ENCODE results near the gene RASL10A.

RASL10A gene

DNA sequence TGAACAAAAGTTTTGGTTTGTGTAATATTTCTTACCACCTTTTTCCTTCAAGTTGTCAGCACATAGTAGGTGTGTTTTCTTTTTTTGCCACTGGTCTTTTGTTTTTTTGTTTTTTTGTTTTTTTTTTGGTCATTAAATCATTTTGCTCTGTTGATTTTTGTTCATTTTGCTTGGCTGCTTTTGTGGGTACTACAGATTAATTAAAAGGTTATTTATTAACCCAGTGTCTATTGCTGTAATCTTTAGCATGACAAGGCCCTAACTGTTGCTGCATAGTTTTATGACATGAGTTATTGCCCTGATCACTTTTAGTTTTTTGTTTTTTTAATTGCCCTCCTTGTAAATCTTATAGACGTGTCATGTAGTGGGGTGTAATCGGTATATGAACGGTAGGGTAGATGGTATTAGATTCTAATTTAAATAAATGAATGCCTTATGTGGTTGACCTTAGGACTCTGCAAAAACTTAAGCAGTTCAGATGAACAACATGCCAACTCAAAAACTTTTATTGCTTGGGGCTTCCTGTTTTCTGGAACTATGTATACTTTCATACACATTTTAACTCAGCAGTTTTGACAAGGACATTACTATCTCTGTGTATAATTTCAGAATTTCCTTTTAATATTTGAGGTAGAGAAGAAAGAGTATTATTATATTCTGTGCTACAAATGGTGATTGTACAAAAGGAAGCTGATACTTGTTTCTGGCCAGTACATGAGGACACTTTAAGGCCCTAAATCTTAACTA, 39.5 kb downstream of the RASL10A start:
- Histone ChIP-seq H3K4me3 (ENCODE audit: low read depth in 1 of 2, low read length in 1 of 2) (no peak overlapping the region), H3K36me3 (peaks cover 88% of the 10 kb centered on the region), H3K9me3 (peaks cover 3% of the 10 kb centered on the region), H3K27me3 (no peaks in the 10 kb centered on the region), H3K27ac (no peak overlapping the region), H3K4me1 (ENCODE audit: control insufficient read depth in 1 of 2, insufficient read depth in 1 of 2, low read depth in 1 of 2, low read length in 1 of 2) (peaks cover 0 to 5% of the 10 kb centered on the region in 2 experiments)
- TF ChIP-seq, protein P1, sequence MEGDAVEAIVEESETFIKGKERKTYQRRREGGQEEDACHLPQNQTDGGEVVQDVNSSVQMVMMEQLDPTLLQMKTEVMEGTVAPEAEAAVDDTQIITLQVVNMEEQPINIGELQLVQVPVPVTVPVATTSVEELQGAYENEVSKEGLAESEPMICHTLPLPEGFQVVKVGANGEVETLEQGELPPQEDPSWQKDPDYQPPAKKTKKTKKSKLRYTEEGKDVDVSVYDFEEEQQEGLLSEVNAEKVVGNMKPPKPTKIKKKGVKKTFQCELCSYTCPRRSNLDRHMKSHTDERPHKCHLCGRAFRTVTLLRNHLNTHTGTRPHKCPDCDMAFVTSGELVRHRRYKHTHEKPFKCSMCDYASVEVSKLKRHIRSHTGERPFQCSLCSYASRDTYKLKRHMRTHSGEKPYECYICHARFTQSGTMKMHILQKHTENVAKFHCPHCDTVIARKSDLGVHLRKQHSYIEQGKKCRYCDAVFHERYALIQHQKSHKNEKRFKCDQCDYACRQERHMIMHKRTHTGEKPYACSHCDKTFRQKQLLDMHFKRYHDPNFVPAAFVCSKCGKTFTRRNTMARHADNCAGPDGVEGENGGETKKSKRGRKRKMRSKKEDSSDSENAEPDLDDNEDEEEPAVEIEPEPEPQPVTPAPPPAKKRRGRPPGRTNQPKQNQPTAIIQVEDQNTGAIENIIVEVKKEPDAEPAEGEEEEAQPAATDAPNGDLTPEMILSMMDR (IDR thresholded peaks at IDR 0.05) = no peak

DNA sequence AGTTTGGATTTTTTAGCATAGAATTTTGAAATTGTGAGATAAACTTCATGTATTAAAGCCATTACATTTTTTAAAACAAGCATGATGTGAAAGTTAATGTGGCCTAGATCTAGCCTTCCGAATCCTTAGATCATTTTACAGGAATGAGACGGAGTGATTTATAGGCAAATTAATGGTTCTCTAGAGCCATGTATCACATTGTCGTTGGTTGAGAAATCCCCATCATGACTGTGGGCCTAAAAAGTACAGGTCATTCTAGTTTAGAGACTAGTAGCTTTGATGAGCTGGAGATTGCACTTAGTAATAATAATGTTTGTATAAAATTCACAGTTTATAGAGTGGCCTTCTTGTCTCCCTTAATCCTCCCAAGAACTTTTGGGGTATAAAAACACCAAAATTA, 40.3 kb downstream of the RASL10A start:
- H3K27me3 ChIP-seq = no peaks in the 10 kb centered on the region
- H3K9me3 ChIP-seq = peaks cover 3% of the 10 kb centered on the region
- peaks cover 8 to 14% of the 10 kb centered on the region in 2 experiments for H3K4me1 ChIP-seq (ENCODE audit: control insufficient read depth in 1 of 2, insufficient read depth in 1 of 2, low read depth in 1 of 2, low read length in 1 of 2)
- TF ChIP-seq, protein P1 (IDR thresholded peaks at IDR 0.05) = no peak
- H3K4me3 ChIP-seq (ENCODE audit: low read depth in 1 of 2, low read length in 1 of 2) = no peak overlapping the region
- H3K36me3 ChIP-seq = peaks cover 87% of the 10 kb centered on the region
- H3K27ac ChIP-seq = no peak overlapping the region

DNA sequence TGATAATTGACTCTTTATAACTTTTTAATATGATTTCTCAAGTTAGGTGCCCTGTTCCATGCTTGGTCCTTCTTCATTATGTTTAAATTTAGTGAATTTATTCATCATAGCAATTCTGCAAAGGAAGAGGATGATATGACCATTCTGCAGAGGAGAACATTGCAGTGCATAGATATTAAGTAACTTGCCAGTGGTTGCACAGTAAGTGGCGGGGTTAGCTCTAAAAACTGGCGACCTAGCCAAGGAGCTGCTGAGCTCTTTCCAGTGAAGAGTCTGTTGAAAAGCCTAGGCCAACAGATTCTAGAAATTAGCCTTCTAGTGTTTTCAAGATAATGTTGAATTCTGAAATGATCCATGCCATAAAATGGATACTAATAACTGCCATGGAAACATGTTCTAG, 42.9 kb downstream of the RASL10A start:
- Histone ChIP-seq H3K9me3 (peaks cover 3% of the 10 kb centered on the region), H3K4me1 (ENCODE audit: control insufficient read depth in 1 of 2, insufficient read depth in 1 of 2, low read depth in 1 of 2, low read length in 1 of 2) (peaks cover 25 to 30% of the 10 kb centered on the region in 2 experiments), H3K27ac (no peak overlapping the region), H3K36me3 (peaks cover 62% of the 10 kb centered on the region), H3K27me3 (no peaks in the 10 kb centered on the region), H3K4me3 (ENCODE audit: low read depth in 1 of 2, low read length in 1 of 2) (no peak overlapping the region)
- TF ChIP-seq, protein P1 (IDR thresholded peaks at IDR 0.05) = no peak

DNA sequence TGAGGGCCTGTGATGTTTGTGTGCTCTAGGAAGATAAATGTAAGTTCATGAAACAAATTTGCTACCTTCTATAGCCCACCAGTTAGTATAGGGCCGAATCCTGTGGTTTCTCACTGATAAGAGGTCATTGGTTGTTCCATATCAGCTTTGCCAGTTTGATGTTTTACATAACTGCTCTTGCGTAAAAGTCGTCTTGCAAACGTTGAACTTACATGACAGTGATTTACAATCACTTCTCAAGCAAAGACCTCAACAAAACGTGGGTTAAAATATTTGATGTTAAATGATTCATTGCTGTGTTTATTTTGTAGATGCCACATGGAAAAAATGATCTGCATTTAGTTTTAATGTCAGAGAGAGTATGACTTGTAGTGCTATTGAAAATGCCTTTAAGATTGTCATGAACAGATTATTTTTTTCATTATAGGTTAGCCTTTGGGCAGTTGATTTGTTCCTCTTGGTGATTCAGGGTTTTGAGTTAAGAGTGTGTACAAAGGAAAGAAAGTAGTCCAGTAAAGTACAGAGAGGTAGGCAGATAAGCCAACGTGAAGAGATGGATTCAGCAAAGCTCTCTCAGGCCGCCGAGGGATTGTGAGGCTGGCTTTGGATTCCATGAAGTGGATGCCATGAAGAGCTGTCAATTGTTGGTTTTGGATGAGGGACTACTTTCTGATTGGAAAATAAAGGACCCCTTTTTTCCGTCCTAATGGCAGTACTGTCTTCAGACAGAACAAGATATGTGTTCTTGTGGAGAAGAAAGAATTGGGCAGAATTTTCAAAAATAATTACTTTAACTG, 44.8 kb downstream of the RASL10A start:
- TF ChIP-seq, protein P1 (IDR thresholded peaks at IDR 0.05) = no peak
- peak overlapping the region; percentile 98 for H3K27ac ChIP-seq
- peaks cover 3% of the 10 kb centered on the region for H3K9me3 ChIP-seq
- peak overlapping the region; percentile 93 to 99 for H3K4me3 ChIP-seq (ENCODE audit: low read depth in 1 of 2, low read length in 1 of 2)
- H3K27me3 ChIP-seq = no peaks in the 10 kb centered on the region
- H3K36me3 ChIP-seq = peaks cover 42% of the 10 kb centered on the region
- peaks cover 37 to 38% of the 10 kb centered on the region in 2 experiments for H3K4me1 ChIP-seq (ENCODE audit: control insufficient read depth in 1 of 2, insufficient read depth in 1 of 2, low read depth in 1 of 2, low read length in 1 of 2)

DNA sequence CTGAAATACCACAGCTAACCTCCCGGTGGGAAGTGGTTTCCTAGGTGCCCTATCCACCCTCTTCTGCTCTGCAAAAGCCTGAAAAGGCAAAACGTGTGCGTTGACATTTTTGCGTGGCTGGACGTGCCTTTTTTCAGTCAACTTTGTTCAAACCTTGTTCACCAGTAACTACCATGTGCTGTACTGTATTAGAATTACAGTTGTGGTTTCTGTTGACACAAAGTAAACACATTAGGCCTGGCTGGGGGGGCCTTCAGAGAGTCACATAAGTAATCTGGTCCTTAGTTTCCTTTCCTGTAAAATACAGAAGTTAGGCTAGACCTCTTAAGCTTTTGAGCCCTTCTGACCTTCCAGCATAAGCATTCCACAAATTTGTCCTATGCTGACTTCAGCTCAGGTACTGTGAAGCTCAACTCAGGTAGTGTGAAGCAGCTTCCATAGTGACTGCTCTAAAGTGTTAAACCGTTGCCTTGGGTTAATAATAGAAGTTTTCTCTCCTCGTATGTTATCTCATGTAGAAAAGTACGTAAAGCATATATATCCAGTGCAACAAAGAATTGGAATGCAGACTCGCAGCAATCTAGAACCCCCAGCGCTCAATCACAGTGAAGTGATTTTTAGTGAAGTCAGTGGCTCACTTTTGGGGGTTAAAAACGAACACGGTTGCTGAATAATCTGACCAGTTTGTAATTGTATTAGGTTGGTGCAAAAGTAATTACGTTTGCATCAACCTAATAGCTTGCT, 45.6 kb downstream of the RASL10A start:
- Histone ChIP-seq H3K4me1 (ENCODE audit: control insufficient read depth in 1 of 2, insufficient read depth in 1 of 2, low read depth in 1 of 2, low read length in 1 of 2) (peaks cover 37 to 38% of the 10 kb centered on the region in 2 experiments), H3K27ac (peak overlapping the region; percentile 98), H3K9me3 (peaks cover 3% of the 10 kb centered on the region), H3K4me3 (ENCODE audit: low read depth in 1 of 2, low read length in 1 of 2) (peak overlapping the region; percentile 93 to 99), H3K27me3 (no peaks in the 10 kb centered on the region), H3K36me3 (peaks cover 39% of the 10 kb centered on the region)
- TF ChIP-seq, protein P1 (IDR thresholded peaks at IDR 0.05) = no peak

All from neutrophil (primary cell).